HG03571 (cell line): ENCODE measurements around the gene CSN2.

ENCODE experiments used
- ATAC-seq: cut with Tn5 transposase; IDR thresholded peaks from one replicate; pipeline ENCODE4 v1.9.1; 2021; ENCODE audit not compliant: unreplicated experiment

CSN2 gene

GRCh38 chr4:69907151-69907550, 58.4 kb downstream of the CSN2 start:
- ATAC-seq: no peak
